IMR-90 (cell line): ENCODE results near the gene CCNC. TPM values are rescaled to one million over a fixed set of nuclear protein-coding genes. Genes with fewer than 3 reads are reported as not detected.

Source experiments
- ATAC-seq: fragments of 200-7000 bp; cut with Tn5 transposase; 2 replicates; pipeline ENCODE4 v1.9.1; 2020; ENCODE audit warnings: low read depth, mild to moderate bottlenecking, moderate library complexity
- BruUV-seq: library from RNA; stranded (reverse); fragments of 400-500 nt; replicated peaks from 2 replicates; lab custom pipeline; 2021; lab: Mats Ljungman, UMichigan
- CTCF ChIA-PET: fragments of 300-600 bp; formaldehyde crosslinking; extraction: SDS; loops from one replicate; lab custom pipeline; 2021; ENCODE audit warnings: antibody characterized with exemption; lab: Yijun Ruan, JAX
- POLR2A ChIA-PET: fragments of 300-600 bp; sonication (Branson Sonifier 250); formaldehyde crosslinking; loops from one replicate; lab custom pipeline; 2022; ENCODE audit warnings: antibody characterized with exemption; ENCODE audit not compliant: unreplicated experiment; lab: Charles Lee
- DNase-seq: peaks from one replicate; pipeline ENCODE4 v3.0.0; 2013
- H2AFZ ChIP-seq: replicated peaks from 2 replicates; pipeline ENCODE3; 2013; ENCODE audit warnings: low read length, mild to moderate bottlenecking; ENCODE audit not compliant: poor library complexity
- H2AK5ac ChIP-seq: 2 replicates; pipeline ENCODE4 v1.6.1; 2013; ENCODE audit warnings: low read depth, low read length, inconsistent platforms
- H2AK9ac ChIP-seq: replicated peaks from 2 replicates; pipeline ENCODE3; 2013; ENCODE audit warnings: mild to moderate bottlenecking, low read depth, low read length, moderate library complexity; ENCODE audit not compliant: poor library complexity
- H2BK120ac ChIP-seq: 2 replicates; pipeline ENCODE4 v1.6.1; 2013; ENCODE audit warnings: low read depth, low read length, inconsistent platforms
- H2BK15ac ChIP-seq: 3 replicates; pipeline ENCODE4 v1.6.1; 2013; ENCODE audit warnings: low read depth, low read length, inconsistent platforms
- H2BK20ac ChIP-seq: 2 replicates; pipeline ENCODE4 v1.6.1; 2013; ENCODE audit warnings: low read depth, mild to moderate bottlenecking, inconsistent platforms, low read length, moderate library complexity
- H2BK5ac ChIP-seq: 2 replicates; pipeline ENCODE4 v1.6.1; 2013; ENCODE audit warnings: mild to moderate bottlenecking, low read depth, low read length, inconsistent platforms; ENCODE audit not compliant: poor library complexity, severe bottlenecking
- H3K14ac ChIP-seq: replicated peaks from 2 replicates; pipeline ENCODE4 v1.6.1; 2013; ENCODE audit warnings: low read depth, low read length, inconsistent platforms
- H3K18ac ChIP-seq: 2 replicates; pipeline ENCODE4 v1.6.1; 2013; ENCODE audit warnings: low read depth, low read length, control low read depth
- H3K23ac ChIP-seq: 2 replicates; pipeline ENCODE4 v1.6.1; 2013; ENCODE audit warnings: low read depth, low read length, inconsistent platforms
- H3K27ac ChIP-seq: 2 replicates; pipeline ENCODE4 v1.5.1; 2013; ENCODE audit warnings: mild to moderate bottlenecking, control low read depth, low read length; ENCODE audit not compliant: insufficient read depth
- H3K27me3 ChIP-seq: 2 replicates; pipeline ENCODE4 v1.6.1; 2013; ENCODE audit warnings: low read length; ENCODE audit not compliant: control insufficient read depth, insufficient read depth
- H3K36me3 ChIP-seq: 2 replicates; pipeline ENCODE4 v1.6.1; 2013; ENCODE audit warnings: low read length, mixed read lengths; ENCODE audit not compliant: control insufficient read depth, insufficient read depth
- H3K4ac ChIP-seq: 2 replicates; pipeline ENCODE4 v1.6.1; 2013; ENCODE audit warnings: low read depth, low read length, inconsistent platforms
- H3K4me1 ChIP-seq: 2 replicates; pipeline ENCODE4 v1.6.1; 2013; ENCODE audit warnings: low read length, mixed read lengths; ENCODE audit not compliant: control insufficient read depth, insufficient read depth
- H3K4me2 ChIP-seq: 2 replicates; pipeline ENCODE4 v1.6.1; 2013; ENCODE audit warnings: low read depth, mild to moderate bottlenecking, control low read depth, low read length, moderate library complexity
- H3K4me3 ChIP-seq: 2 replicates; pipeline ENCODE4 v1.5.1; 2013; ENCODE audit warnings: low read depth, mild to moderate bottlenecking, control low read depth, low read length, moderate library complexity; ENCODE audit not compliant: insufficient read depth
- H3K56ac ChIP-seq: 2 replicates; pipeline ENCODE4 v1.6.1; 2013; ENCODE audit warnings: low read length, inconsistent platforms; ENCODE audit not compliant: insufficient read depth; ENCODE audit errors: extremely low read depth
- H3K79me1 ChIP-seq, 2 experiments: 2 replicates each; pipeline ENCODE4 v1.6.1; 2013; ENCODE audit warnings: low read length in 2 of 2, inconsistent platforms in 1 of 2, low read depth in 1 of 2
- H3K9ac ChIP-seq: 2 replicates; pipeline ENCODE4 v1.6.1; 2013; ENCODE audit warnings: low read depth, low read length, control low read depth
- H3K9me1 ChIP-seq: 2 replicates; pipeline ENCODE4 v1.6.1; 2013; ENCODE audit warnings: low read length, inconsistent platforms; ENCODE audit not compliant: insufficient read depth
- H3K9me3 ChIP-seq: 2 replicates; pipeline ENCODE4 v1.6.1; 2013; ENCODE audit warnings: low read length; ENCODE audit not compliant: control insufficient read depth, insufficient read depth
- H4K20me1 ChIP-seq: 2 replicates; pipeline ENCODE4 v1.6.1; 2013; ENCODE audit warnings: low read length, inconsistent platforms; ENCODE audit not compliant: insufficient read depth
- H4K5ac ChIP-seq: 2 replicates; pipeline ENCODE4 v1.6.1; 2013; ENCODE audit warnings: mild to moderate bottlenecking, low read depth, low read length, control low read depth
- H4K8ac ChIP-seq, 2 experiments: 2 replicates each; pipeline ENCODE4 v1.6.1; 2013; ENCODE audit warnings: low read depth in 2 of 2, low read length in 2 of 2, control low read depth in 1 of 2, inconsistent platforms in 1 of 2
- H4K91ac ChIP-seq: 2 replicates; pipeline ENCODE4 v1.6.1; 2013; ENCODE audit warnings: low read depth, low read length, inconsistent platforms; ENCODE audit not compliant: insufficient read depth
- BHLHE40 ChIP-seq: fragments of 150-350 bp; IDR thresholded peaks from 2 replicates; pipeline ENCODE4 v1.6.1; 2016; ENCODE audit warnings: mild to moderate bottlenecking, low read depth, low read length
- CEBPB ChIP-seq: IDR thresholded peaks from 2 replicates; pipeline ENCODE4 v1.6.1; 2012; ENCODE audit warnings: low read depth, low read length, improper control_type of control experiment
- CHD1 ChIP-seq: IDR thresholded peaks from 2 replicates; pipeline ENCODE4 v1.6.1; 2012; ENCODE audit warnings: low read depth, low read length, improper control_type of control experiment
- ELK1 ChIP-seq: fragments of 150-350 bp; IDR thresholded peaks from 2 replicates; pipeline ENCODE4 v1.6.1; 2016; ENCODE audit warnings: low read depth, mild to moderate bottlenecking, low read length, moderate library complexity, borderline replicate concordance
- FOS ChIP-seq: fragments of 150-350 bp; IDR thresholded peaks from 2 replicates; pipeline ENCODE4 v1.6.1; 2016; ENCODE audit warnings: low read depth, low read length
- MAFK ChIP-seq: IDR thresholded peaks from 2 replicates; pipeline ENCODE4 v1.6.1; 2012; ENCODE audit warnings: low read depth, low read length, improper control_type of control experiment
- MAZ ChIP-seq: IDR thresholded peaks from 2 replicates; pipeline ENCODE4 v1.6.1; 2012; ENCODE audit warnings: low read depth, mild to moderate bottlenecking, low read length, improper control_type of control experiment, moderate library complexity, borderline replicate concordance
- MXI1 ChIP-seq: IDR thresholded peaks from 2 replicates; pipeline ENCODE4 v1.6.1; 2012; ENCODE audit warnings: low read depth, mild to moderate bottlenecking, low read length, moderate library complexity, borderline replicate concordance
- NFE2L2 ChIP-seq: fragments of 150-350 bp; IDR thresholded peaks from 2 replicates; pipeline ENCODE4 v1.6.1; 2016; ENCODE audit warnings: low read depth, mild to moderate bottlenecking, low read length
- POLR2A ChIP-seq: IDR thresholded peaks from 2 replicates; pipeline ENCODE4 v1.6.1; 2012; ENCODE audit warnings: mild to moderate bottlenecking, low read depth, low read length
- RAD21 ChIP-seq: IDR thresholded peaks from 2 replicates; pipeline ENCODE4 v1.6.1; 2012; ENCODE audit warnings: low read length, improper control_type of control experiment
- RCOR1 ChIP-seq: IDR thresholded peaks from 2 replicates; pipeline ENCODE4 v1.6.1; 2012; ENCODE audit warnings: mild to moderate bottlenecking, low read length, improper control_type of control experiment; ENCODE audit not compliant: insufficient replicate concordance
- RFX5 ChIP-seq: IDR thresholded peaks from 2 replicates; pipeline ENCODE4 v1.8.0; 2012; ENCODE audit warnings: low read depth, mild to moderate bottlenecking, low read length, moderate library complexity
- SMC3 ChIP-seq: fragments of 150-350 bp; IDR thresholded peaks from 2 replicates; pipeline ENCODE4 v1.6.1; 2016; ENCODE audit warnings: low read depth, mild to moderate bottlenecking, antibody characterized with exemption, low read length, moderate library complexity
- WGBS, 2 experiments: methylation state at CpG; one replicate each; pipeline versions ENCODE4 v1.1.5 to v1.1.7; 2013; ENCODE audit warnings: missing lambda C conversion rate in 2 of 2; ENCODE audit not compliant: insufficient read length in 1 of 2; ENCODE audit errors: extremely low coverage in 2 of 2; 5-methylcytosine and 5-hydroxymethylcytosine counted together
- dilution Hi-C: fragments of 300-500 bp; cut with HindIII; formaldehyde crosslinking; loops from one replicate; pipeline ENCODE4 v1.14.3; 2018; ENCODE audit warnings: low sequenced_read_pairs; ENCODE audit not compliant: unreplicated experiment
- in situ Hi-C: fragments of 300-500 bp; cut with MboI; formaldehyde crosslinking; loops from 3 replicates; pipeline ENCODE4 v1.14.3; 2019; ENCODE audit warnings: low sequenced_read_pairs, inconsistent platforms, mixed read lengths
- intact Hi-C: fragments of 100-400 bp; cut with micrococcal nuclease; formaldehyde crosslinking; loops from 2 replicates; pipeline ENCODE4 v1.10.0; 2022
- polyA plus RNA-seq, 3 experiments: library from polyadenylated mRNA; depleted of rRNA; stranded (reverse); fragments of >200 nt; gene quantifications; 2 replicates each; pipeline ENCODE4 v1.2.3, GENCODE V29; 2012; ENCODE audit warnings: low replicate concordance in 1 of 3
- total RNA-seq: library from RNA; depleted of rRNA; stranded (reverse); fragments of >200 nt; gene quantifications from 2 replicates; pipeline ENCODE4 v1.2.3, GENCODE V29; 2012
- TF ChIP-seq, protein P1 (sequence below): fragments of 150-350 bp; IDR thresholded peaks from 2 replicates; pipeline ENCODE4 v1.6.1; 2017; ENCODE audit warnings: mild to moderate bottlenecking, antibody characterized with exemption, low read length, low read depth
- TF ChIP-seq, protein P2 (sequence below): conservative IDR thresholded peaks from 2 replicates; pipeline ENCODE4 v1.5.1; 2012; ENCODE audit warnings: mild to moderate bottlenecking, low read depth, low read length, improper control_type of control experiment

The CCNC gene
- total and polyA plus RNA-seq, 2 of the 4 experiments (the other 2 are of a cell fraction): 30.1 to 95.7 TPM

DNA sequence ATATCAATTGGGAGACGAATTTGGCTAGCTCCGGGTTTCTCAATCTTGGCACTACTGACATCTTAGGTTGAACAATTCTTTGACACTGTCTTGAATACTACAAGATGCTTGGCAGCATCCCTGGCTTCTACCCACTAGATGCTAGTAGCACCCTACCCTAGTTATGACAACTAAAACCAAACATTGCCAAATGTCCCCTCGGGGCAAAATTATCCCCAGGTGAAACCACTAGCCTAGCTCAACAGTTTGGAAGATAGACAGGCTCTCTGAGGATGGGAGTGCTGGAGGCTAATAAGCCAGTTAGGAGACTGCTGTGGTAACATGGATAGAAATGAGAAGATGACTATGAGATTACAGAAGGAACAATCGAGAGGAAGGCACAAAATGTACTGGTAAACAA lies 20.9 kb downstream of the CCNC start:
- Histone ChIP-seq H3K14ac (no peak overlapping the region), H2BK120ac (no peak overlapping the region), H3K79me1 (peaks cover 5 to 10% of the 10 kb centered on the region in 2 experiments; a peak in 3 of 4 replicates), H3K27me3 (no peaks in the 10 kb centered on the region), H3K27ac (no peak overlapping the region), H4K5ac (no peak overlapping the region), H4K91ac (no peak overlapping the region), H3K9ac (no peak overlapping the region), H3K4me1 (no peaks in the 10 kb centered on the region), H4K20me1 (no peaks in the 10 kb centered on the region), H2BK15ac (no peak overlapping the region), H2BK5ac (no peak overlapping the region), H3K18ac (no peak overlapping the region), H3K4me3 (no peak overlapping the region), H2AK9ac (no peak overlapping the region), H2AK5ac (no peak overlapping the region), H3K9me3 (no peaks in the 10 kb centered on the region), H2BK20ac (no peak overlapping the region), H3K9me1 (no peaks in the 10 kb centered on the region), H4K8ac (no peak overlapping the region), H3K23ac (no peak overlapping the region), H3K4me2 (no peak overlapping the region), H2AFZ (no peak overlapping the region), H3K56ac (no peak overlapping the region), H3K4ac (no peak overlapping the region), H3K36me3 (peaks cover 11% of the 10 kb centered on the region)
- in situ Hi-C loops: no loop called here
- no peak for TF ChIP-seq POLR2A
- no peak for TF ChIP-seq CEBPB
- TF ChIP-seq, protein P1, sequence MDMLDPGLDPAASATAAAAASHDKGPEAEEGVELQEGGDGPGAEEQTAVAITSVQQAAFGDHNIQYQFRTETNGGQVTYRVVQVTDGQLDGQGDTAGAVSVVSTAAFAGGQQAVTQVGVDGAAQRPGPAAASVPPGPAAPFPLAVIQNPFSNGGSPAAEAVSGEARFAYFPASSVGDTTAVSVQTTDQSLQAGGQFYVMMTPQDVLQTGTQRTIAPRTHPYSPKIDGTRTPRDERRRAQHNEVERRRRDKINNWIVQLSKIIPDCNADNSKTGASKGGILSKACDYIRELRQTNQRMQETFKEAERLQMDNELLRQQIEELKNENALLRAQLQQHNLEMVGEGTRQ: no peak
- no peak for TF ChIP-seq MAZ
- TF ChIP-seq NFE2L2: no peak
- TF ChIP-seq FOS: no peak
- TF ChIP-seq, protein P2, sequence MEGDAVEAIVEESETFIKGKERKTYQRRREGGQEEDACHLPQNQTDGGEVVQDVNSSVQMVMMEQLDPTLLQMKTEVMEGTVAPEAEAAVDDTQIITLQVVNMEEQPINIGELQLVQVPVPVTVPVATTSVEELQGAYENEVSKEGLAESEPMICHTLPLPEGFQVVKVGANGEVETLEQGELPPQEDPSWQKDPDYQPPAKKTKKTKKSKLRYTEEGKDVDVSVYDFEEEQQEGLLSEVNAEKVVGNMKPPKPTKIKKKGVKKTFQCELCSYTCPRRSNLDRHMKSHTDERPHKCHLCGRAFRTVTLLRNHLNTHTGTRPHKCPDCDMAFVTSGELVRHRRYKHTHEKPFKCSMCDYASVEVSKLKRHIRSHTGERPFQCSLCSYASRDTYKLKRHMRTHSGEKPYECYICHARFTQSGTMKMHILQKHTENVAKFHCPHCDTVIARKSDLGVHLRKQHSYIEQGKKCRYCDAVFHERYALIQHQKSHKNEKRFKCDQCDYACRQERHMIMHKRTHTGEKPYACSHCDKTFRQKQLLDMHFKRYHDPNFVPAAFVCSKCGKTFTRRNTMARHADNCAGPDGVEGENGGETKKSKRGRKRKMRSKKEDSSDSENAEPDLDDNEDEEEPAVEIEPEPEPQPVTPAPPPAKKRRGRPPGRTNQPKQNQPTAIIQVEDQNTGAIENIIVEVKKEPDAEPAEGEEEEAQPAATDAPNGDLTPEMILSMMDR: no peak
- no peak for TF ChIP-seq ELK1
- no peak for TF ChIP-seq BHLHE40
- no peak for TF ChIP-seq MXI1
- no peak for TF ChIP-seq CHD1
- no peak for TF ChIP-seq SMC3
- TF ChIP-seq RFX5: no peak
- TF ChIP-seq RCOR1: no peak
- TF ChIP-seq RAD21: no peak
- no peak for TF ChIP-seq MAFK
- intact Hi-C loops: no loop called here
- WGBS, 2 experiments: no CpG with 5 or more reads among the region's 4 CpGs
- CTCF ChIA-PET: interaction anchor here (0.6 kb wide), 1 partner anchor 1236 kb away, joined by 3 read pairs; no protein-coding TSS in a partner anchor
- BruUV-seq: no TSS peak
- DNase-seq: no peak
- POLR2A ChIA-PET: no interaction called here
- no peak for ATAC-seq
- dilution Hi-C loops: no loop called here
